DOHH2 (cell line): Measurements from ENCODE around the gene BNC2.

Experiments
- H3F3A ChIP-seq: fragments of 200-600 bp; sonication (generic), shearing (Covaris generic); 2 replicates; pipeline ENCODE4 v1.6.0; 2016; ENCODE audit warnings: antibody characterized with exemption, mild to moderate bottlenecking; ENCODE audit not compliant: control insufficient read depth, insufficient read depth
- H3K27ac ChIP-seq: fragments of 200-600 bp; sonication (generic); 2 replicates; pipeline ENCODE4 v1.5.1; 2014; ENCODE audit warnings: low read depth, mild to moderate bottlenecking, low read length, moderate library complexity
- H3K27me3 ChIP-seq: fragments of 200-600 bp; sonication (generic); 2 replicates; pipeline ENCODE4 v1.6.1; 2014; ENCODE audit warnings: mild to moderate bottlenecking, low read length, mixed read lengths; ENCODE audit not compliant: control insufficient read depth
- H3K36me3 ChIP-seq: fragments of 200-600 bp; sonication (generic); 2 replicates; pipeline ENCODE4 v1.6.1; 2014; ENCODE audit warnings: mild to moderate bottlenecking, low read length, moderate library complexity, mixed read lengths; ENCODE audit not compliant: control insufficient read depth
- H3K4me1 ChIP-seq: fragments of 200-600 bp; sonication (generic); 2 replicates; pipeline ENCODE4 v1.6.1; 2014; ENCODE audit warnings: mild to moderate bottlenecking, low read length, mixed read lengths; ENCODE audit not compliant: control insufficient read depth
- H3K4me2 ChIP-seq: fragments of 200-600 bp; sonication (generic); 2 replicates; pipeline ENCODE4 v1.6.0; 2014; ENCODE audit warnings: mild to moderate bottlenecking, low read length, moderate library complexity
- H3K4me3 ChIP-seq: fragments of 200-600 bp; sonication (generic); 2 replicates; pipeline ENCODE4 v1.5.1; 2014; ENCODE audit warnings: mild to moderate bottlenecking, low read length, mixed read lengths
- H3K79me2 ChIP-seq: fragments of 200-600 bp; sonication (generic); 2 replicates; pipeline ENCODE4 v1.6.1; 2014; ENCODE audit warnings: mild to moderate bottlenecking, low read length, mixed read lengths; ENCODE audit not compliant: control insufficient read depth
- H3K9me2 ChIP-seq: fragments of 200-600 bp; sonication (generic); replicated peaks from 2 replicates; pipeline ENCODE4 v1.6.1; 2014; ENCODE audit warnings: mild to moderate bottlenecking, low read length, mixed read lengths; ENCODE audit not compliant: control insufficient read depth
- H3K9me3 ChIP-seq: fragments of 200-600 bp; sonication (generic); 2 replicates; pipeline ENCODE4 v1.6.1; 2014; ENCODE audit warnings: antibody characterized with exemption, low read length, mixed read lengths; ENCODE audit not compliant: control insufficient read depth, insufficient read depth
- H4K20me1 ChIP-seq: fragments of 200-600 bp; sonication (generic); 2 replicates; pipeline ENCODE4 v1.6.0; 2014; ENCODE audit warnings: low read depth, mild to moderate bottlenecking, antibody characterized with exemption, low read length, moderate library complexity; ENCODE audit not compliant: control insufficient read depth, insufficient read depth
- EZH2phosphoT487 ChIP-seq: fragments of 200-600 bp; sonication (generic); IDR thresholded peaks from 2 replicates; pipeline ENCODE4 v1.6.1; 2017; ENCODE audit warnings: borderline replicate concordance, mild to moderate bottlenecking, antibody characterized with exemption, low read length, moderate library complexity, mixed read lengths
- TF ChIP-seq, protein P1 (sequence below): fragments of 200-600 bp; sonication (generic); IDR thresholded peaks from one replicate; pipeline ENCODE4 v1.5.1; 2014; ENCODE audit warnings: antibody characterized with exemption, mild to moderate bottlenecking, low read depth, low read length; ENCODE audit not compliant: poor library complexity, severe bottlenecking

BNC2 gene

DNA sequence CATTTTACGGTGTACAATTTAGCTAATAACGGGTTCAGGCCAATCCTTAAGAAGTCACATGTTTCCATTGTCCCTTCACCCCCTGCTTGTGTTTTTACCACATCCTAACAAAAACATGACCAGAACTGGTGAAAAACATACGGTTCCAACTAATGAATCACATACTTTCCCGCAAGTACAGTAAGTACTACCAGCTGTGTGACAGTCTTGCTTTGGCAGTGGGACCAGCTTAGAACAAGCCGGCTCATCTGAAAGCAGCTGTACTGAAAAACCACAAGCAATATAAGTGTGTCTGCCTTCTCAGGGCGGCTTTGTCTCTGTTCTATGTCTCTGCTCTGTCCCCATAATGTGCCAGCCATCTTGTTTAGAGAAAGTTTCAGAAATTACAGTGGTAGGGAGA, 242.5 kb downstream of the BNC2 start:
- Histone ChIP-seq H3K27ac (no peak overlapping the region), H3K79me2 (no peaks in the 10 kb centered on the region), H3K27me3 (no peaks in the 10 kb centered on the region), H3K9me3 (no peaks in the 10 kb centered on the region), H3K4me2 (no peak overlapping the region), H3F3A (no peaks in the 10 kb centered on the region), H3K4me1 (no peaks in the 10 kb centered on the region), H3K9me2 (no peaks in the 10 kb centered on the region), H3K36me3 (no peaks in the 10 kb centered on the region), H3K4me3 (no peak overlapping the region), H4K20me1 (no peaks in the 10 kb centered on the region)
- TF ChIP-seq, protein P1, sequence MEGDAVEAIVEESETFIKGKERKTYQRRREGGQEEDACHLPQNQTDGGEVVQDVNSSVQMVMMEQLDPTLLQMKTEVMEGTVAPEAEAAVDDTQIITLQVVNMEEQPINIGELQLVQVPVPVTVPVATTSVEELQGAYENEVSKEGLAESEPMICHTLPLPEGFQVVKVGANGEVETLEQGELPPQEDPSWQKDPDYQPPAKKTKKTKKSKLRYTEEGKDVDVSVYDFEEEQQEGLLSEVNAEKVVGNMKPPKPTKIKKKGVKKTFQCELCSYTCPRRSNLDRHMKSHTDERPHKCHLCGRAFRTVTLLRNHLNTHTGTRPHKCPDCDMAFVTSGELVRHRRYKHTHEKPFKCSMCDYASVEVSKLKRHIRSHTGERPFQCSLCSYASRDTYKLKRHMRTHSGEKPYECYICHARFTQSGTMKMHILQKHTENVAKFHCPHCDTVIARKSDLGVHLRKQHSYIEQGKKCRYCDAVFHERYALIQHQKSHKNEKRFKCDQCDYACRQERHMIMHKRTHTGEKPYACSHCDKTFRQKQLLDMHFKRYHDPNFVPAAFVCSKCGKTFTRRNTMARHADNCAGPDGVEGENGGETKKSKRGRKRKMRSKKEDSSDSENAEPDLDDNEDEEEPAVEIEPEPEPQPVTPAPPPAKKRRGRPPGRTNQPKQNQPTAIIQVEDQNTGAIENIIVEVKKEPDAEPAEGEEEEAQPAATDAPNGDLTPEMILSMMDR = no peak
- no peak for TF ChIP-seq EZH2phosphoT487

DNA sequence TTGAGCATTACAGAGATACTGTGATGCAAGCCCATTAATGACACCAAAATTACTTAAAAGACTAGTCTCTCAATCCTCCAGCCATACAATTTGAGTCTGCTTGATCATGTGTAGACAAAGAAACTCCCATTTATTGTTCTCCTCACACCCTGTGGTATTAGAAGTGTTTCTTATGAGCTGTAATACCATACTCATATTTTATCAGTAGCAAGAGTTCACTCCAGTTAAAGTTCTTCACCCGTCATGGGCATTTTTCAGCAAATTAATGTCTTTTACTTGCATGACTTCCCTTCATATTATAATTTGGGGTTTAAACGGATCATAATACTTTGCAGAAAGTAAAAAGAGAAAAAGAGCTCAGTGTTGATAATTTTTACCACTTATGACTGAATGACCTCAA, 242.9 kb downstream of the BNC2 start:
- H3K4me2 ChIP-seq = no peak overlapping the region
- no peaks in the 10 kb centered on the region for H3K79me2 ChIP-seq

GRCh38 chr9:16626577-16627130, 243.8 kb downstream of the BNC2 start:
- Histone ChIP-seq H3K27me3 (no peaks in the 10 kb centered on the region), H3K4me2 (no peak overlapping the region), H3K9me3 (no peaks in the 10 kb centered on the region), H3K9me2 (no peaks in the 10 kb centered on the region), H3F3A (no peaks in the 10 kb centered on the region), H3K36me3 (no peaks in the 10 kb centered on the region), H3K4me3 (no peak overlapping the region), H3K79me2 (no peaks in the 10 kb centered on the region), H3K27ac (no peak overlapping the region), H3K4me1 (no peaks in the 10 kb centered on the region), H4K20me1 (no peaks in the 10 kb centered on the region)
- TF ChIP-seq, protein P1 = no peak
- no peak for TF ChIP-seq EZH2phosphoT487

More for the DNA sequence above, 242.9 kb downstream of the BNC2 start:
- H3K36me3 ChIP-seq = no peaks in the 10 kb centered on the region
- no peaks in the 10 kb centered on the region for H4K20me1 ChIP-seq
- no peaks in the 10 kb centered on the region for H3K9me3 ChIP-seq
- no peaks in the 10 kb centered on the region for H3K4me1 ChIP-seq
- H3K9me2 ChIP-seq = no peaks in the 10 kb centered on the region
- no peak overlapping the region for H3K27ac ChIP-seq
- H3K4me3 ChIP-seq = no peak overlapping the region
- no peak for TF ChIP-seq EZH2phosphoT487
- TF ChIP-seq, protein P1 = no peak
- no peaks in the 10 kb centered on the region for H3K27me3 ChIP-seq
- H3F3A ChIP-seq = no peaks in the 10 kb centered on the region

DNA sequence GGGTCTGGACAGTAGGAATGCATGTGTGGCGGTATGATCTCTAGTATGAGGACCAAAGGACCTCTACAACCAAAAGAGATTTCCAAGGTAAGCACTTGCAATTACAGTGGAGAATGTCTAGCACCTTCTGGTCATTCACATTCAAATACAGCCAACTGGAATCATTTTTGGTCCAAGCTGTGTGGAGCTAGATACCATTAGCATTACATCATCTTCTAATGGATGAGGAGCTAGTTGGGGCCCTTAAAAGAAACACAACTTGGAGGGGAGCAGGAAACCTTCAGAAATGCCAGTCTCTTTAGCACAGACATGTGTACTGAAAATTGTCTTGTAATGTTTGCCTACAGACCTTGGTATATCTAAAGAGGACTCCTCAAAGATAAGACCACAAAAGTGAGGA, 244.7 kb downstream of the BNC2 start:
- Histone ChIP-seq H3F3A (no peaks in the 10 kb centered on the region), H3K4me2 (no peak overlapping the region), H3K27me3 (no peaks in the 10 kb centered on the region), H4K20me1 (no peaks in the 10 kb centered on the region), H3K4me3 (no peak overlapping the region), H3K9me2 (no peaks in the 10 kb centered on the region), H3K27ac (no peak overlapping the region), H3K36me3 (no peaks in the 10 kb centered on the region), H3K4me1 (no peaks in the 10 kb centered on the region), H3K9me3 (no peaks in the 10 kb centered on the region), H3K79me2 (no peaks in the 10 kb centered on the region)
- TF ChIP-seq EZH2phosphoT487 = no peak
- TF ChIP-seq, protein P1 = no peak
